HG03196 (cell line): ENCODE measurements around the gene LSP1.

Experiments used
- ATAC-seq: cut with Tn5 transposase; IDR thresholded peaks from one replicate; pipeline ENCODE4 v1.9.1; 2021; ENCODE audit not compliant: unreplicated experiment

The LSP1 gene

GRCh38 chr11:1913271-1914060, 60.6 kb downstream of the LSP1 start:
- no peak for ATAC-seq

- ATAC-seq: no peak
Observed at GRCh38 chr11:1915795-1916131, 62.9 kb downstream of the LSP1 start.

GRCh38 chr11:1916132-1916985, 63.5 kb downstream of the LSP1 start:
- no peak for ATAC-seq

- ATAC-seq: no peak
Observed at GRCh38 chr11:1916986-1917522, 64.2 kb downstream of the LSP1 start.

GRCh38 chr11:1917523-1918435, 64.9 kb downstream of the LSP1 start:
- ATAC-seq: no peak

- ATAC-seq: no peak
Observed at GRCh38 chr11:1918436-1919315, 65.8 kb downstream of the LSP1 start.

GRCh38 chr11:1919391-1920127, 66.7 kb downstream of the LSP1 start, which contains the start of gene TNNT3:
TNNT3 (plus strand) TSS chr11:1919703; CDS start chr11:1922875, 3,172 bp downstream.
- ATAC-seq: no peak

GRCh38 chr11:1920128-1920908, 67.4 kb downstream of the LSP1 start:
- no peak for ATAC-seq

GRCh38 chr11:1920909-1921573, 68.2 kb downstream of the LSP1 start:
- no peak for ATAC-seq

GRCh38 chr11:1921574-1922141, 68.8 kb downstream of the LSP1 start:
- no peak for ATAC-seq

GRCh38 chr11:1922481-1923081, 69.7 kb downstream of the LSP1 start:
- ATAC-seq: no peak

- no peak for ATAC-seq
Observed at GRCh38 chr11:1923201-1923956, 70.5 kb downstream of the LSP1 start.

GRCh38 chr11:1924181-1924580, 71.3 kb downstream of the LSP1 start:
- ATAC-seq: no peak

GRCh38 chr11:1924646-1925372, 71.9 kb downstream of the LSP1 start:
- no peak for ATAC-seq

GRCh38 chr11:1925373-1926155, 72.7 kb downstream of the LSP1 start:
- no peak for ATAC-seq
